ENCODE results near the gene BLACAT1. TPM values are rescaled to one million over a fixed set of nuclear protein-coding genes. Genes with fewer than 3 reads are reported as not detected.

BLACAT1 gene
- total RNA-seq, 2 donors from 2014 or later: 0.20 to 0.37 TPM

DNA sequence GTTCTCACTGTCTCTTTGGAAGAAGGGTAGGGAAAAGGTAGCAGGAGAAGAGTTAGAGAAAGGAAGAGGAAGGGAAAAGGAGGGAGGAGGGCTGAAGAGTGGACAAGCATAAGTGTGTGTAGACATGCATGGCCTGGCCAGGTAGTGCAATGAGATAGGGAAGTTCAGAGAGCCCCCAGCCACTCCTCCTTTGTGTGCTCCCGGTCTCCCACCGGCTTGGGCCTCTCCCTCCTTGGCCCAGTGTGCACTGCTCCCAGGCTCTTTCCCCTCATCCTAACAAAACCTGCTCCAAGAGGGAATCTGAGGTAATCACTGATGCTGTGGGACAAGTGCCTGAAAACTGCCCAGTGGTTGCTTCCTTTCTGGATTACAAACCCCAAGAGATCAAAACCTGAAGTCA is 23.7 kb downstream of the BLACAT1 start:
- Histone ChIP-seq H3K27ac (no peak overlapping the region), H3K4me1 (peaks cover 4% of the 10 kb centered on the region), H3K36me3 (no peaks in the 10 kb centered on the region), H3K27me3 (no peaks in the 10 kb centered on the region), H3K4me3 (no peak overlapping the region), H3K9ac (ENCODE audit: low read depth in 2 of 2, low read length in 2 of 2) (no peak overlapping the region), H3K9me3 (no peaks in the 10 kb centered on the region)
- DNase-seq: no peak
- intact Hi-C loops (cut with DNase I): loop anchor here (5.0 kb wide), 1 partner anchor 35 kb away; no protein-coding TSS in a partner anchor
- TF ChIP-seq, protein P1, sequence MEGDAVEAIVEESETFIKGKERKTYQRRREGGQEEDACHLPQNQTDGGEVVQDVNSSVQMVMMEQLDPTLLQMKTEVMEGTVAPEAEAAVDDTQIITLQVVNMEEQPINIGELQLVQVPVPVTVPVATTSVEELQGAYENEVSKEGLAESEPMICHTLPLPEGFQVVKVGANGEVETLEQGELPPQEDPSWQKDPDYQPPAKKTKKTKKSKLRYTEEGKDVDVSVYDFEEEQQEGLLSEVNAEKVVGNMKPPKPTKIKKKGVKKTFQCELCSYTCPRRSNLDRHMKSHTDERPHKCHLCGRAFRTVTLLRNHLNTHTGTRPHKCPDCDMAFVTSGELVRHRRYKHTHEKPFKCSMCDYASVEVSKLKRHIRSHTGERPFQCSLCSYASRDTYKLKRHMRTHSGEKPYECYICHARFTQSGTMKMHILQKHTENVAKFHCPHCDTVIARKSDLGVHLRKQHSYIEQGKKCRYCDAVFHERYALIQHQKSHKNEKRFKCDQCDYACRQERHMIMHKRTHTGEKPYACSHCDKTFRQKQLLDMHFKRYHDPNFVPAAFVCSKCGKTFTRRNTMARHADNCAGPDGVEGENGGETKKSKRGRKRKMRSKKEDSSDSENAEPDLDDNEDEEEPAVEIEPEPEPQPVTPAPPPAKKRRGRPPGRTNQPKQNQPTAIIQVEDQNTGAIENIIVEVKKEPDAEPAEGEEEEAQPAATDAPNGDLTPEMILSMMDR (IDR thresholded peaks at IDR 0.05): no peak

DNA sequence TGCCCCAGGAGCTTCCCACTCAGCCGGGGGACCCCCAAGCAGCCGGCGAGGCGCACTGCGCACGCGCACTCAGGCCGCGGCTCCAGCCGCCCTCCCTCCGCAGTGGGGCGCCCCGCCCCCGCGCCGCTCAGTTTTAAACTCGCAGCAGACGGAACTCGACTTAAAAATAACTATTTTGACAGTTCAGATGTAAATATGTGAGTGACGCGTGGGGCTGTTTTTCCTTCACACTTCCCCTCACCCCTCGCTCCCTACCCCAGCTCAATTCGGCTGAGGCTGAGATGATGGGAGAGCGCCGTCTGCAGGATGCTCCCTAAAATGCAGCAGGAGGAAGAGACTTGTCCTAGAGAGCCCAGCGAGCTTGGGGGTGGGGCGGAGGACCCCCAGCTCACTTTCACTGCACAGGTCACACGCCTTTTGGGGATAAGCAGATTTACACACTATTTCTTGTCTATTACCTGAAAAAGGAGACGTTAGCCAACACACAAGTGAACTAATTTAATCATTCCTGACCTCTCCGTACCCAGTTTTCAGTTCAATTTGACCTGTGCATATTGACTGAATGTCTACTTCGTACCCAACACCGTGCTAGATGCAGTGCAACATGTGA is 25.0 kb downstream of the BLACAT1 start:
- intact Hi-C loops (cut with DNase I): loop anchor here (5.0 kb wide), 1 partner anchor 34 kb away; no protein-coding TSS in a partner anchor
- H3K9me3 ChIP-seq: no peaks in the 10 kb centered on the region
- H3K36me3 ChIP-seq: no peaks in the 10 kb centered on the region
- H3K9ac ChIP-seq (ENCODE audit: low read depth in 2 of 2, low read length in 2 of 2): peak overlapping the region; percentile 16 to 28
- TF ChIP-seq, protein P1 (IDR thresholded peaks at IDR 0.05): peak; percentile 69
- no peak overlapping the region for H3K27ac ChIP-seq
- no peaks in the 10 kb centered on the region for H3K27me3 ChIP-seq
- peaks cover 4% of the 10 kb centered on the region for H3K4me1 ChIP-seq
- peak; percentile 80 for DNase-seq
- H3K4me3 ChIP-seq: peak overlapping the region; percentile 48

- Histone ChIP-seq H3K36me3 (no peaks in the 10 kb centered on the region), H3K4me1 (peaks cover under 1% of the 10 kb centered on the region), H3K4me3 (peak overlapping the region; percentile 48), H3K27ac (no peak overlapping the region), H3K27me3 (no peaks in the 10 kb centered on the region), H3K9ac (ENCODE audit: low read depth in 2 of 2, low read length in 2 of 2) (peak overlapping the region; percentile 16 to 28), H3K9me3 (no peaks in the 10 kb centered on the region)
- peak; percentile 19 for DNase-seq
- TF ChIP-seq, protein P1 (IDR thresholded peaks at IDR 0.05): no peak
- intact Hi-C loops (cut with DNase I): loop anchor here (5.0 kb wide), 2 partner anchors 33 to 57 kb away; no protein-coding TSS in a partner anchor
Measured at GRCh38 chr1:205429762-205430695, 25.8 kb downstream of the BLACAT1 start.

DNA sequence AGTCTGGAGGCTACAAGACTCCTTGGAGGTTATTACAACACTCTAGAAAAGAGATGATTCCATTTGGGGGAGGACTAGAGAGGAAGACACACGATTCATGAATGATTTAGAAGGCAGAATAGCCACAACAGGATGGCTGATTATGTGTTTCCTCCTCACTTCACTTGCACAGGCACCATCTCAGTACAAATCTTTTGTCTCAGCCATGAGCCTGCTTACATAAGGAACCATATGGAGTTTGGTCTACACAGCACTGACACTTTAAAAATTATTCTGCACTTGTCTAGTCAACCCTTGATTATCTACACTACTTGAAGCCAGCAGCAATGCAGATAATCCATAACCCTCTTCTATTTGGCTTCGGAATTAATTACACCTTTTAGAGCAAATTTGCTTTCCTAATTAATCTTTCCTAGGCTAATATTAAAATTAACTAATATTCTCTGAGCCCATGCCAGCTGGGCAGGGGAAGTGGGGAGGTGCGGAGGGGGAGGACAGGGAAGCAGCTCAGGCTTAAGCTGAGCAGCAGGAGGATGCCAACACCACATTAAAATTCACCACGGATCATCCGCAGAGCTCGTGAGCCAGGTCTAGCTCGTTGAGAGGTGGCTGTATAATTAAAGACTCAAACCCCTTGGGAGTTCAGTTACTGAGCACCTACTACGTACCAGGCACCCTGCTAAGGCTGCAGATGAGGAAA is 30.8 kb downstream of the BLACAT1 start:
- no peak overlapping the region for H3K4me3 ChIP-seq
- intact Hi-C loops (cut with DNase I): loop anchor here (5.0 kb wide), 1 partner anchor 62 kb away; no protein-coding TSS in a partner anchor
- no peaks in the 10 kb centered on the region for H3K4me1 ChIP-seq
- no peaks in the 10 kb centered on the region for H3K36me3 ChIP-seq
- H3K9ac ChIP-seq (ENCODE audit: low read depth in 2 of 2, low read length in 2 of 2): no peak overlapping the region
- H3K9me3 ChIP-seq: no peaks in the 10 kb centered on the region
- no peak for DNase-seq
- TF ChIP-seq, protein P1 (IDR thresholded peaks at IDR 0.05): no peak
- no peaks in the 10 kb centered on the region for H3K27me3 ChIP-seq
- H3K27ac ChIP-seq: no peak overlapping the region

DNA sequence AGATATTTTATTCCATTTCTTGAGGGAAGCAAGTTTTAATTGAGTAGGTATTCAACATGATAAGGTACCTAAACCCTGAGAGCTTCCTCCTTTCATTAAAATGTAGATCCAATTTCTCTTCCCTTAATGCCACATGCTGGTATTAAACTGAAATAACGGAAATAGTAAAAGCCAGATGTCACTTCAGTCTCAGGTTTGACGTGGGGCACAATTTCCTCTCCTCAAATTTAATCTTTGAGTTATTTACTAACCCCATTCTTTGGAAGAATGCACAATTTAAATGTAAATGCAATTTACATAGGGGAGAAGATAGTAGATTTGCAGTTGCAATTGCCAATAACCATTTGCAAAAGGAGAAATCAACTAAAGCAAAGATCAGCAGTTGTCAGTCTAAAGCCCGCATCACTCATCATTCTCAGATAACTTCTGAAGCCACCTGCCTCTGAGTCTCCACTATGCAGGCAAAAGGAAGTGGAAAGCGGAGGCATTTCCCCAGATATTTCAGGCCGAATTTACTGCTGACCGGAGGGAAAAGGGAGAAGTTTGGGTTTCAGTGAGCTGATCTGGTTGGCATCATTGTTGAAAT is 31.9 kb downstream of the BLACAT1 start:
- no peak for DNase-seq
- H3K9ac ChIP-seq (ENCODE audit: low read depth in 2 of 2, low read length in 2 of 2): no peak overlapping the region
- no peak overlapping the region for H3K4me3 ChIP-seq
- H3K9me3 ChIP-seq: no peaks in the 10 kb centered on the region
- TF ChIP-seq, protein P1 (IDR thresholded peaks at IDR 0.05): no peak
- no peaks in the 10 kb centered on the region for H3K4me1 ChIP-seq
- no peaks in the 10 kb centered on the region for H3K36me3 ChIP-seq
- no peak overlapping the region for H3K27ac ChIP-seq
- no peaks in the 10 kb centered on the region for H3K27me3 ChIP-seq
- intact Hi-C loops (cut with DNase I): no loop called here
